Right lung (tissue), 5 donors: ENCODE measurements around the gene VWCE. TPM values are rescaled to one million over a fixed set of nuclear protein-coding genes. Genes with fewer than 3 reads are reported as not detected.

Experiments
- DNase-seq, 2 donors: peaks; one replicate each; pipeline ENCODE4 v3.0.0-alpha.2; 2013
- polyA plus RNA-seq, 5 donors: library from polyadenylated mRNA; unstranded; fragments of 120-200 nt; gene quantifications; one replicate each; pipeline versions ENCODE4 v1.2.1 to v1.2.3, GENCODE V29; 2013; ENCODE audit warnings: inconsistent platforms in 1 of 5, low replicate concordance in 1 of 5; ENCODE audit not compliant: insufficient read length in 5 of 5, insufficient read depth in 1 of 5

The VWCE gene
- polyA plus RNA-seq, 5 donors = 0.94 to 2.3 (median 1.8) TPM

DNA sequence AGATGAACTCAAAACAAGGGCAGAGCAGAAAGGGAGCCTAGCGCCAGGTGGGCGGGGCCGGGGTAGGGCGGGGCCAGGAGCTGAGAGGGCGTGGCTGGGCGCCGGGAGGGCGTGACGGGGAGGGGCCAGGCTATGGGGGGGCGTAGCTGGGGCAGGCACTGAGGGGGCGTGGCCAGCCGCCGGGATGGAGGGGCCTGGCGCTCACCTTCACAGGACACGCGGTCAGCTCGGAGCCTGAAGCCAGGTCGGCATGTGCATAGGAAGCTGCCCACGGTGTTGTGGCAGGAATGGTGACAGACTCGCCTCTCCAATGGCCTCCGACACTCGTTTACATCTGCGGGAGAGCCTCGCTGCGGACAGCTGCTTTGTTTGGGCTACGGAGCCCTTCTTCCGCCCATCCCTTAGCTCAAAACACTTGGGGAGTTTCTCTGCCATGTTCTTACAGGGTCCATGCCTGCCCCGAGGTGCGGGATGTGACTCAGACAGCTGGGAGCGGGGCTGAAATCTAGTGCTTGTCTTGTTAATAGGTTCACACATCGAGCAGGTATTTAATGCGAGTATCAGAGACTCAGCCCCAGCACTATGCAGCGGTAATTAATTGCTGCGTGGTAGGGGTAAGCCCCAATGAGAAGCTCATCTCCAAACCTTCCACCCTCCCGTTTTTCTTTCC, 13.4 kb downstream of the VWCE start:
- DNase-seq = no peak

DNA sequence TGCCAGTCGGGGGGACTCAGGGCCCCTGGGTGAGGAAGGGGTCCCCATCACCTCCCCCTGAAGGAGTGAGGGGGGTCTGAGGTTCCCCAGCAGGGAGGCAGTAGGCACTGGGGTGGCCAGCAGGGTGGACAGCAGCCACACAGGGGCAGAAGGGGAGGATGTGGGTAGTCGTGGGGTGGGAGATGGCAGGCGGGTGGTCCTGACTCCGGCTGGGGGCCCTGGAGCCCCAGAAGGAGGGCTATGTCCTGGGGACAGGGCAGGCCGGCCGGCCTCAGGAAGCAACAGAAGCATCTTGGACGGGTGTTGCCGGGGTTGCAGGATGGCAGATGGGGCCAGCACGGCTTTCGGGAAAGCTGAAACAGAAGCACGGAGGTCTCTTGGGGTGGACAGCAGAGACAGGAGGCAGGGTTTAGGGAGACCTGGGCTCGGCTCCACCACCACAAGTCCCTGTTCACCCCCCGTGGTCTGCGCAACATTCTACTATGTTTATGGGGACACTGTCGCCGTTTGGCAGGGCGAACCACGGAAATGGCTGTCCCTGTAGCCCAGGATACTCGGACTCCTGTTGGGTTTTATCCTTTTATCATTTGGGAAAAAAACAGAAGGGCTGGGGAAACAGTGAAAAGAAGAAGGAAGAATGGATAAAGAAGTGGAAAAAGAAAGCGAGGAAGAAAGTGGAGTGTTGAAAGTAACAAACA, 14.1 kb downstream of the VWCE start:
- DNase-seq = no peak

GRCh38 chr11:61279934-61280659, 15.0 kb downstream of the VWCE start:
- no peak for DNase-seq

DNA sequence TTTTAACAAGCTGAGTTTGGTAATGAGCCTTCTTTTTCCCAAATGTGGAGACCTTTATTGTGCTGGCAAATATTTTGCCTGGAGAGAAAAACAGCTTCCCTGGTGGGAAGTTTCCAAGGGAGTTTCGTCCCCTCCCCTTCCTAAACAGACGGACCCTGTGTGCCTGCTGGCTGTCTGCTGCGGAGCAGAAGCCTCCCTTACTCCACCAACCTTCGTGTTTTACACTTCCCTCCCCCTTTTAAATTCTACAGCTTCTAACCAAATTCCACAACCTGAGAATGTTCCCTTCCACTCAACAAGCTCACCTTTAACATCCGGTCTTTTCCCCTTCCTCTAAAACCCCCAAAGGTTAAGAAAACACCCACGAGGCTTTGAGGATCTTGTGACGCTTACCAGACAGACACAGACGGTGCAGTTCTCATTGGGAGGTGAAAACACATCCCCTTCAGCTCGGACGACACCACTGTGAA, 17.1 kb downstream of the VWCE start:
- no peak for DNase-seq

DNA sequence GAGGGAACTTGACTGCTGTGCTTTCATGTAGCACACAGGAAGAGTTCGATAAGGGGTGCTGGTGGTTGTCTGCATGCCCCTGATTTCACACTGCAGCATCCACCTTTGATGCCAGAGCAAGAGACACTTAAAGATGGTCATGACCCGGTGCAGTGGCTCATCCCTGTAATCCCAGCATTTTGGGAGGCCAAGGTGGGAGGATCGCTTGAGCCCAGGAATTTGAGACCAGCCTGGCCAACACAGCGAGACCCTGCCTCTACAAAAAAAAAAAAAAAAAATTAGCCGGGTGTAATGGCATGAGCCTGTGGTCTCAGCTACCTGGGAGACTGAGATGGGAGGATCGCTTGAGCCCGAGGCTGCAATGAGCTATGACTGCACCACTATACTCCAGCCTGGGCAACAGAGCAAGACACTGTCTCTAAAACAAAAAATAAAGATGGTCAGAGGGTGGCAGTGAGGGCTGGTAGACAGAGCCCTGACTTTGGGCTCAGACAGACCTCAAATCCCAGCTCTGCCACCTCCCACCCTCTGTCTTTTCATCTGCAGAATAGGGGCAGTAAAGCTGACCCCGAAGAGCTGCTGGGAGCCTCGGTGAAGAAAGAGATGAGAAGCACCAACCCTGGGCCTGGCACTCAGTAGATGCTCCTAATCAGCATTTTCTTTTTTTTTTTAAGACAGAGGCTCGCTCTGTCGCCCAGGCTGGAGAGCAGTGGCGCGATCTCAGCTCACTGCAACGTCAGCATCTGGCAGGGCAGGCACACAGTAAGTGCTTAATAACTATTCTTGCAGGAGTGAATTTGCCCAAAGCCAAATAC, 17.7 kb downstream of the VWCE start:
- no peak for DNase-seq

GRCh38 chr11:61275191-61275590, 19.9 kb downstream of the VWCE start:
- no peak for DNase-seq

GRCh38 chr11:61274084-61274483, 21.0 kb downstream of the VWCE start:
- DNase-seq = no peak

DNA sequence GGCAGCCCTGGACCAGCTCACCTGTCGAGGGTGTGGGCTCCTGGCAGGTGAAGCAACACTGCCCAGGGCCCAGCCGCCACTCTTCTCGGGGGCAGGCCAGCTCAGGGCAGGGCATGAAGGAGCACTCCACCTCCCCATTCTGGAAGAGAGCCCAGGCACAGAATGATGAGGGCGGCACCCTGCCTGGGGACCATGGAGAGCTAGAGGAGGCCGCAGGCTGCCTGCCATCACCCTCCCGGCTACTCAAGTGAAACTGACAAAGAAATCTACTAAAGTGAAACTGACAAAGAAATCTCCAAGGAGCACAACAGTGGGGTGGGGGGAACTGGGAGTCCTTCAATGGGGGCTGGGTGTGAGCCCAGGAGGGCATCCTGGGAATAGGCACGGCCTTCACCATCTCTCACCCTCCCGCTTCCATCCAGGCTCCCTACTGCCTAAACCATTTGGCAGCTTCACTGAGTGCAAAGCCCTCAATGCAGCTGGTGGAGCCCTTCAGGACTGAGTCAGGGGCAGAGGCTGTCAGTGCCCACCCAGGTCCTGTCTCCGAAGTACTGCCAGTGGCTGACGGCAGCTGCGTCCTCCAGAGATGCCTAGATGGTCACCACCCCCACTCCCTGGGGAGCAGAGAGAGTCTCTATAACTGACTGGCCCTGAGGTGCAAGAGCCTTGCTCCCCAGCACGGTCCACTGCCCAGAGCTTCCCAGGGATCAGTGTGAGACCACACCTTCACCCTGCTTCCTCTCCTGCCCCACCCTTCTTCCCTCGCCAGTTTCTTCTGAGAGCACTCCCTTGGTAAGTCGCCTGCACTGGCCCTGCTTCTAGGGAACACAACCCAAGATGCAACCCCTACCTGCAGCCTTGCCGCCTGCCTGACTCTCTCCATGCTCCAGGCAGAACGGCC, 21.7 kb downstream of the VWCE start:
- DNase-seq = no peak

GRCh38 chr11:61272731-61273130, 22.4 kb downstream of the VWCE start:
- no peak for DNase-seq

- DNase-seq = no peak
Measured at GRCh38 chr11:61270354-61271076, 24.6 kb downstream of the VWCE start.

DNA sequence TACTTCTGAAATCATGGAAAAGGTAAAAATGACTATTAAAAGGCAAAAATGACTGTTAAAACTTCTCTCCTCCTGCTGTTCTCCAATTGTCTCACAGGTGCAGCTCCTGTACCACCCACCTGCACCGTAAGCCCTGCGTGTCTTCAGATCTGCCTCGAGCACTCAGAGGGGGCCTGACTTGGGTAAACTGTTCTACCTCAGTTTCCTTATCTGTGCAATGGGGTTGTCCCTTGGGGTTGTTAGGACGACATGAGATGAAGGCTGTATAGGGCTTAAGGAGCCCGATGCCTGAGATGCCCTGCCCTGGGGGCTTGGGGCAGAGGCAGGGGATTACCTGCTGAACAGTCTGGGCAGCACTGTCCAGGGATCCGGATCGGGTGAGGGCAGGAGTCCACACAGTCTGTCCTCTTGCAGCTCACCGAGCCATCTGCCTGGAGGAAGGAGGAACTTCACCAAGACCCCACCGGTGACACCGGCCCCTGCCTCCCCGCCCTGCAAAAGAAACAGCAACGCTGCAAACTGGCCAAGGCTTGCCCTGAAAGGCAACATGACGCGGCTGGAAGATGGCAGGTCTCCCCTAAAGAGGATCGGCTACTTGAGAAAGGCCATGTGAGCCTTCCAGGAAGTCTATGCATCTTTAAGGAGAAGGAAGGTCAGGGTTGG, 26.4 kb downstream of the VWCE start:
- no peak for DNase-seq

GRCh38 chr11:61267437-61267841, 27.7 kb downstream of the VWCE start:
- no peak for DNase-seq

DNA sequence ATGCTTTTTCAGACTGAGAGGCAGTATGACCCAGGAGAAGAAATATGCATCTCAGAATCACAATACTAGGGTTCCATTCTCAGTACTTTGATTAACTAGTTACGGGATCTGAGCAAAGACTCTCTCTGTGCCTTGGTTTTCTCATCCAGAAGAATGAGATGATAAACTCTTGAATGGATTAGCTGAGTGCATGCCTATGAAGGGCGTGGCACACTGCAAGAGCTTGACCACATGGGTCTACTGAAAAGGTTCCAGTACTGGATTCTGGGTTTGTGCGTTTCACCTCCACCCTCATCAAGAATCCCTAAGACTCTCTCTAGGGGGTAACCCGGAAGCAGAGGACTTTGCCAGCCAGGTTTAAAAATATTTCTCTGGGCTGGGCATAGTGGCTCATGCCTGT, 28.5 kb downstream of the VWCE start:
- no peak for DNase-seq

GRCh38 chr11:61265357-61265756, 29.8 kb downstream of the VWCE start:
- DNase-seq = no peak

- DNase-seq = no peak
Measured at GRCh38 chr11:61264795-61265194, 30.3 kb downstream of the VWCE start.

GRCh38 chr11:61264371-61264770, 30.7 kb downstream of the VWCE start:
- DNase-seq = no peak

- no peak for DNase-seq
Measured at GRCh38 chr11:61259363-61259762, 35.8 kb downstream of the VWCE start.

GRCh38 chr11:61258546-61258945, 36.6 kb downstream of the VWCE start:
- DNase-seq = no peak

GRCh38 chr11:61256710-61257482, 38.2 kb downstream of the VWCE start:
- DNase-seq = no peak
